ENCODE measurements around the gene SCFD2.

DNA sequence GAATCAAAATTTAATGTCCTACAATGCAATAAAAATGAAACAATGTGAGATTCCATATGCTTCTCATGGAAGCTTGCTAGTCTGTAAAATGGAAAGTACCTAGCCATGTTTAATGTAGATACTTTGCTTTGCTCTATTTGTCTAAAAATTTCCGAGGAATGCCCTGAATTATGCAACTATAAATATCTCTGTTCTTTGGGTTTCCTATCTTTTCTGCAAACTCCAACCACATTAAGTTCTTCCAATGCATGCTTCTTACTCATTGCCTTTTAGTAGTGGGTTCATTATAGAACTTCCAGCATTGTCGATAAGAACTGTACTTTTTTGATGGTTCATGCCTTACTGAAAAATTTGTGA lies 325.4 kb downstream of the SCFD2 start:
- TF ChIP-seq, protein P1, sequence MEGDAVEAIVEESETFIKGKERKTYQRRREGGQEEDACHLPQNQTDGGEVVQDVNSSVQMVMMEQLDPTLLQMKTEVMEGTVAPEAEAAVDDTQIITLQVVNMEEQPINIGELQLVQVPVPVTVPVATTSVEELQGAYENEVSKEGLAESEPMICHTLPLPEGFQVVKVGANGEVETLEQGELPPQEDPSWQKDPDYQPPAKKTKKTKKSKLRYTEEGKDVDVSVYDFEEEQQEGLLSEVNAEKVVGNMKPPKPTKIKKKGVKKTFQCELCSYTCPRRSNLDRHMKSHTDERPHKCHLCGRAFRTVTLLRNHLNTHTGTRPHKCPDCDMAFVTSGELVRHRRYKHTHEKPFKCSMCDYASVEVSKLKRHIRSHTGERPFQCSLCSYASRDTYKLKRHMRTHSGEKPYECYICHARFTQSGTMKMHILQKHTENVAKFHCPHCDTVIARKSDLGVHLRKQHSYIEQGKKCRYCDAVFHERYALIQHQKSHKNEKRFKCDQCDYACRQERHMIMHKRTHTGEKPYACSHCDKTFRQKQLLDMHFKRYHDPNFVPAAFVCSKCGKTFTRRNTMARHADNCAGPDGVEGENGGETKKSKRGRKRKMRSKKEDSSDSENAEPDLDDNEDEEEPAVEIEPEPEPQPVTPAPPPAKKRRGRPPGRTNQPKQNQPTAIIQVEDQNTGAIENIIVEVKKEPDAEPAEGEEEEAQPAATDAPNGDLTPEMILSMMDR (IDR thresholded peaks at IDR 0.05), result no peak
- no peak for TF ChIP-seq POLR2A (IDR thresholded peaks at IDR 0.05)
- no peak for TF ChIP-seq POLR2AphosphoS5 (IDR thresholded peaks at IDR 0.05)
